MM.1S (cell line): Measurements from ENCODE around the gene ZNF30.
A peak's percentile ranks its signal among the peaks of the same experiment; 100 is the strongest.
"Not testable (repeated sequence)": the region's sequence is repeated elsewhere in the genome, so short reads cannot be mapped to it uniquely, and the experiment has no call there.

ENCODE experiments used
- DNase-seq: peaks from one replicate; pipeline ENCODE4 v3.0.0-alpha.2; 2015
- H2AFZ ChIP-seq: fragments of 300-600 bp; sonication (generic); 2 replicates; pipeline ENCODE4 v1.6.0; 2016; ENCODE audit warnings: antibody characterized with exemption, low read length
- H3F3A ChIP-seq: fragments of 300-600 bp; sonication (generic); 2 replicates; pipeline ENCODE4 v1.6.1; 2016; ENCODE audit warnings: mild to moderate bottlenecking, antibody characterized with exemption, low read length, moderate library complexity, mixed read lengths; ENCODE audit not compliant: insufficient read depth
- H3K27ac ChIP-seq: fragments of 300-600 bp; sonication (generic); 2 replicates; pipeline ENCODE4 v1.5.1; 2016; ENCODE audit warnings: mild to moderate bottlenecking, low read length
- H3K27me3 ChIP-seq: fragments of 300-600 bp; sonication (generic); replicated peaks from 2 replicates; pipeline ENCODE4 v1.6.0; 2016; ENCODE audit warnings: low read length; ENCODE audit not compliant: insufficient read depth
- H3K36me3 ChIP-seq: fragments of 300-600 bp; sonication (generic); replicated peaks from 2 replicates; pipeline ENCODE4 v1.6.1; 2016; ENCODE audit warnings: mild to moderate bottlenecking, low read length, mixed read lengths; ENCODE audit not compliant: insufficient read depth
- H3K4me1 ChIP-seq: fragments of 300-600 bp; sonication (generic); 2 replicates; pipeline ENCODE4 v1.6.1; 2016; ENCODE audit warnings: low read length, mixed read lengths
- H3K4me2 ChIP-seq: fragments of 300-600 bp; sonication (generic); 2 replicates; pipeline ENCODE4 v1.6.0; 2016; ENCODE audit warnings: low read depth, low read length
- H3K4me3 ChIP-seq: fragments of 300-600 bp; sonication (generic); 2 replicates; pipeline ENCODE4 v1.5.1; 2016; ENCODE audit warnings: low read length, mixed read lengths
- H3K79me2 ChIP-seq: fragments of 300-600 bp; sonication (generic); 2 replicates; pipeline ENCODE4 v1.6.1; 2016; ENCODE audit warnings: mixed run types, low read length, mixed read lengths
- H3K9ac ChIP-seq: fragments of 300-600 bp; sonication (generic); 2 replicates; pipeline ENCODE4 v1.6.1; 2016; ENCODE audit warnings: low read length, mixed read lengths
- H3K9me2 ChIP-seq: fragments of 300-600 bp; sonication (generic); replicated peaks from 2 replicates; pipeline ENCODE4 v1.6.1; 2016; ENCODE audit warnings: mild to moderate bottlenecking, low read length, mixed read lengths; ENCODE audit not compliant: insufficient read depth
- H3K9me3 ChIP-seq: fragments of 300-600 bp; sonication (generic); replicated peaks from 2 replicates; pipeline ENCODE4 v1.6.1; 2016; ENCODE audit warnings: mild to moderate bottlenecking, low read length, mixed read lengths; ENCODE audit not compliant: insufficient read depth
- H4K20me1 ChIP-seq: fragments of 300-600 bp; sonication (generic); 2 replicates; pipeline ENCODE4 v1.6.1; 2016; ENCODE audit warnings: mild to moderate bottlenecking, low read length, moderate library complexity, mixed read lengths; ENCODE audit not compliant: insufficient read depth
- CTCF ChIP-seq: fragments of 300-600 bp; sonication (generic); IDR thresholded peaks from 2 replicates; pipeline ENCODE4 v1.5.1; 2016; ENCODE audit warnings: antibody characterized with exemption, low read length, mixed read lengths
- EZH2 ChIP-seq: fragments of 300-600 bp; sonication (generic); optimal IDR thresholded peaks from 2 replicates; pipeline ENCODE3; 2017; ENCODE audit warnings: low read depth, mild to moderate bottlenecking, antibody characterized with exemption, low read length, mixed read lengths
- EZH2phosphoT487 ChIP-seq: fragments of 300-600 bp; sonication (generic); IDR thresholded peaks from 2 replicates; pipeline ENCODE4 v1.6.1; 2018; ENCODE audit warnings: antibody characterized with exemption, low read length

ZNF30 gene

GRCh38 chr19:34962687-34963572 is 36.2 kb downstream of the ZNF30 start:
- Histone ChIP-seq H3K4me2 (peak overlapping the region; percentile 65; the same call in 1 of the 2 replicates), H3K4me1 (no peaks in the 10 kb centered on the region), H3K27me3 (peaks cover 25% of the 10 kb centered on the region), H3K79me2 (no peaks in the 10 kb centered on the region), H3K36me3 (no peaks in the 10 kb centered on the region), H3F3A (no peaks in the 10 kb centered on the region), H3K9ac (no peak overlapping the region), H3K9me3 (0 out of 2 replicates have a peak, but pooled peaks cover 3% of the 10 kb centered on the region), H3K9me2 (no peaks in the 10 kb centered on the region), H4K20me1 (no peaks in the 10 kb centered on the region), H3K4me3 (peak overlapping the region; percentile 77; the same call in 1 of the 2 replicates), H3K27ac (no peak overlapping the region), H2AFZ (no peak overlapping the region)
- DNase-seq, result no peak
- TF ChIP-seq EZH2 (no peak), EZH2phosphoT487 (no peak), CTCF (no peak)

GRCh38 chr19:34963573-34964406 is 37.1 kb downstream of the ZNF30 start, which contains the start of gene ZNF792:
ZNF792 (minus strand) TSS chr19:34964229; CDS start chr19:34963662, 567 bp downstream.
- Histone ChIP-seq H3K27me3 (peaks cover 29% of the 10 kb centered on the region), H3K27ac (no peak within 1 kb of the TSS), H3K4me1 (no peaks in the 10 kb centered on the region), H3K9ac (peak within 1 kb of the TSS; percentile 42; the same call in 1 of the 2 replicates), H3K36me3 (no peaks in the 10 kb centered on the region), H3K9me2 (no peaks in the 10 kb centered on the region), H3K4me2 (peak within 1 kb of the TSS; percentile 65), H3K9me3 (no peaks in the 10 kb centered on the region), H2AFZ (peak within 1 kb of the TSS; percentile 90), H3F3A (no peaks in the 10 kb centered on the region), H3K4me3 (peak within 1 kb of the TSS; percentile 77), H4K20me1 (no peaks in the 10 kb centered on the region), H3K79me2 (no peaks in the 10 kb centered on the region)
- TF ChIP-seq EZH2 (no peak), CTCF (no peak), EZH2phosphoT487 (no peak)
- peak; percentile 23 for DNase-seq

GRCh38 chr19:34964598-34964997 is 37.9 kb downstream of the ZNF30 start:
- no peaks in the 10 kb centered on the region for H3K9me2 ChIP-seq
- TF ChIP-seq EZH2 (no peak), CTCF (no peak), EZH2phosphoT487 (no peak)
- no peaks in the 10 kb centered on the region for H3K4me1 ChIP-seq
- H3F3A ChIP-seq, result no peaks in the 10 kb centered on the region
- H3K9me3 ChIP-seq, result no peaks in the 10 kb centered on the region
- no peak overlapping the region for H2AFZ ChIP-seq
- H3K27ac ChIP-seq, result no peak overlapping the region
- H3K27me3 ChIP-seq, result peaks cover 29% of the 10 kb centered on the region
- no peaks in the 10 kb centered on the region for H3K79me2 ChIP-seq
- no peak overlapping the region for H3K4me3 ChIP-seq
- no peaks in the 10 kb centered on the region for H4K20me1 ChIP-seq
- no peaks in the 10 kb centered on the region for H3K36me3 ChIP-seq
- no peak for DNase-seq
- no peak overlapping the region for H3K9ac ChIP-seq
- H3K4me2 ChIP-seq, result no peak overlapping the region

GRCh38 chr19:34965505-34965904 is 38.8 kb downstream of the ZNF30 start:
- H3K27me3 ChIP-seq, result peaks cover 29% of the 10 kb centered on the region
- H3K9ac ChIP-seq, DNase-seq, H3F3A ChIP-seq, H3K4me3 ChIP-seq, H2AFZ ChIP-seq, H3K9me2 ChIP-seq, H3K4me2 ChIP-seq, H3K27ac ChIP-seq, H3K9me3 ChIP-seq, H3K79me2 ChIP-seq, H3K4me1 ChIP-seq, H3K36me3 ChIP-seq, H4K20me1 ChIP-seq: not testable (repeated sequence)
